T-helper 22 cell (primary cell): ENCODE measurements around the gene NDE1.
A peak's percentile ranks its signal among the peaks of the same experiment; 100 is the strongest.
"Not testable (repeated sequence)": the region's sequence is repeated elsewhere in the genome, so short reads cannot be mapped to it uniquely, and the experiment has no call there.

ENCODE experiments used
- DNase-seq: peaks from one replicate; pipeline ENCODE4 v3.0.0-alpha.2; 2020; ENCODE audit warnings: low read depth

The NDE1 gene

GRCh38 chr16:15650019-15650697 lies at the start of gene NDE1:
Gene NDE1 (plus strand): TSS chr16:15650245. CDS start chr16:15664779, 14,534 bp downstream.
- peak; percentile 83 for DNase-seq

- DNase-seq = no peak
Measured at GRCh38 chr16:15601212-15601879, 48.7 kb upstream of the NDE1 start.

GRCh38 chr16:15602285-15603044 lies 47.6 kb upstream of the NDE1 start:
- DNase-seq = no peak

- no peak for DNase-seq
Measured at GRCh38 chr16:15604460-15605440, 45.3 kb upstream of the NDE1 start.

- DNase-seq = no peak
Measured at GRCh38 chr16:15605839-15606517, 44.1 kb upstream of the NDE1 start.

GRCh38 chr16:15606518-15607220 lies 43.4 kb upstream of the NDE1 start:
- DNase-seq = no peak

- DNase-seq = not testable (repeated sequence)
Measured at GRCh38 chr16:15607221-15607699, 42.8 kb upstream of the NDE1 start.

GRCh38 chr16:15607700-15608396 lies 42.2 kb upstream of the NDE1 start:
- DNase-seq = no peak

GRCh38 chr16:15608398-15609285 lies 41.4 kb upstream of the NDE1 start:
- DNase-seq = no peak

- no peak for DNase-seq
Measured at GRCh38 chr16:15609286-15609649, 40.8 kb upstream of the NDE1 start.

GRCh38 chr16:15610369-15610871 lies 39.6 kb upstream of the NDE1 start:
- no peak for DNase-seq

- no peak for DNase-seq
Measured at GRCh38 chr16:15611610-15612009, 38.4 kb upstream of the NDE1 start.

- DNase-seq = no peak
Measured at GRCh38 chr16:15613676-15614075, 36.4 kb upstream of the NDE1 start.

- DNase-seq = no peak
Measured at GRCh38 chr16:15616012-15616411, 34.0 kb upstream of the NDE1 start.

GRCh38 chr16:15616475-15617165 lies 33.4 kb upstream of the NDE1 start:
- DNase-seq = no peak

- no peak for DNase-seq
Measured at GRCh38 chr16:15617901-15618300, 32.1 kb upstream of the NDE1 start.

GRCh38 chr16:15618392-15618791 lies 31.7 kb upstream of the NDE1 start:
- DNase-seq = no peak

- no peak for DNase-seq
Measured at GRCh38 chr16:15620611-15621195, 29.3 kb upstream of the NDE1 start.
